ENCODE results near the gene ZXDB.
A peak's percentile ranks its signal among the peaks of the same experiment; 100 is the strongest.
"Not testable (repeated sequence)": the region's sequence is repeated elsewhere in the genome, so short reads cannot be mapped to it uniquely, and the experiment has no call there.

- TF ChIP-seq ZNF407 (CRISPR knock-in tag; IDR thresholded peaks at IDR 0.05; ENCODE audit: not compliant biosample characterization); CTCF (CRISPR knock-in tag; IDR thresholded peaks at IDR 0.05); KDM3A (CRISPR knock-in tag; IDR thresholded peaks at IDR 0.05; ENCODE audit: low read depth); MLX (CRISPR knock-in tag; IDR thresholded peaks at IDR 0.05); POLR2A (IDR thresholded peaks at IDR 0.05; ENCODE audit: insufficient read depth in 1 of 2, low read depth in 2 of 2, low read length in 2 of 2); JUN (CRISPR knock-in tag; IDR thresholded peaks at IDR 0.05); EZH2 (conservative IDR thresholded peaks at IDR 0.05; ENCODE audit: low read depth, low read length); MIER3 (CRISPR knock-in tag; IDR thresholded peaks at IDR 0.05; ENCODE audit: borderline replicate concordance): not testable (repeated sequence)
- peak; percentile 58; the same call in 1 of the 2 replicates for TF ChIP-seq FOXA3 (CRISPR knock-in tag; IDR thresholded peaks at IDR 0.05)
These were observed 21.5 kb downstream of the ZXDB start for GRCh38 chrX:57613351-57613750.
